GM18951 (cell line): ENCODE measurements around the gene KLHDC1.
"Not testable (repeated sequence)": the region's sequence is repeated elsewhere in the genome, so short reads cannot be mapped to it uniquely, and the experiment has no call there.

Experiments
- POLR2A ChIP-seq: IDR thresholded peaks from 4 replicates; pipeline ENCODE4 v1.6.1; 2011; ENCODE audit warnings: mild to moderate bottlenecking; ENCODE audit not compliant: insufficient read length, insufficient read depth; ENCODE audit errors: extremely low read depth
- in situ Hi-C: fragments of 300-500 bp; cut with MboI; formaldehyde crosslinking; loops from one replicate; pipeline ENCODE4 v1.12.0; 2022; ENCODE audit warnings: low sequenced_read_pairs, mixed read lengths, inconsistent platforms; ENCODE audit not compliant: unreplicated experiment

The KLHDC1 gene

GRCh38 chr14:49692811-49693734 is at the start of gene KLHDC1:
TSS of gene KLHDC1 (plus strand) at chr14:49693120. CDS start at chr14:49693195, 75 bp downstream.
- TF ChIP-seq POLR2A = peak; percentile 71
- in situ Hi-C loops = no loop called here

- in situ Hi-C loops = no loop called here
- no peak for TF ChIP-seq POLR2A
These were observed 39.4 kb upstream of the KLHDC1 start for GRCh38 chr14:49653508-49653907.

DNA sequence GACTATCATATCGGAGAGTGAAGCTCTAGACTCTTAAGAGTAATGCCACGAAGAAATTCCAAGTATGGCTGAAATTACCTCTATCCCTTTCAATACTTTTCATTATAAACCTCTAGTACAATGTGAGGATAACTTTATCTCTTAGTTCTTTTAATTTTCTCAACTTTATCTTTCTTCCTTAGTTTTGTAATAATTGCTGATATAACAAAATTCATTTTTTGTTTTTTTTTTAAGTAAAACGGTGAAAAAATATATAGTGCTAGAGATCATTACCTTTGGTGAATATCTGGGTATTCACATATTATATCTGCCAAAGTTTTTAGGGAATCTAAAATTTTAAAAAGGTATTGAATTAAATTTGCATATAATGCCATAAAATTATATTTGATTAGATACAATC is 38.4 kb upstream of the KLHDC1 start:
- in situ Hi-C loops = no loop called here
- TF ChIP-seq POLR2A = no peak

DNA sequence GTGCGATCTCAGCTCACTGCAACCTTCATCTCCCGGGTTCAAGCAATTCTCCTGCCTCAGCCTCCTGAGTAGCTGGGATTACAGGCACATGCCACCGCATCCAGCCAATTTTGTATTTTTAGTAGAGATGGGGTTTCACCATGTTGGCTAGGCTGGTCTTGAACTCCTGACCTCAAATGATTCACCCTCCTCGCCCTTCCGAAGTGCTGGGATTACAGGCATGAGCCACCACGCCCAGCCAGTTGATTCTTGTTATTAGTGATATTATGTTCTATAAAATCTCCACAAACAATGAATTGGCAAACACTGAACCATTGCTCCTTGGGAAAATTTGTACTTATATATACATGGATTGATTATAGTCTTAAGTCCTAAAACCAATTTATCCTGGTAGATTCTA is 35.4 kb upstream of the KLHDC1 start:
- in situ Hi-C loops = not testable (repeated sequence)

DNA sequence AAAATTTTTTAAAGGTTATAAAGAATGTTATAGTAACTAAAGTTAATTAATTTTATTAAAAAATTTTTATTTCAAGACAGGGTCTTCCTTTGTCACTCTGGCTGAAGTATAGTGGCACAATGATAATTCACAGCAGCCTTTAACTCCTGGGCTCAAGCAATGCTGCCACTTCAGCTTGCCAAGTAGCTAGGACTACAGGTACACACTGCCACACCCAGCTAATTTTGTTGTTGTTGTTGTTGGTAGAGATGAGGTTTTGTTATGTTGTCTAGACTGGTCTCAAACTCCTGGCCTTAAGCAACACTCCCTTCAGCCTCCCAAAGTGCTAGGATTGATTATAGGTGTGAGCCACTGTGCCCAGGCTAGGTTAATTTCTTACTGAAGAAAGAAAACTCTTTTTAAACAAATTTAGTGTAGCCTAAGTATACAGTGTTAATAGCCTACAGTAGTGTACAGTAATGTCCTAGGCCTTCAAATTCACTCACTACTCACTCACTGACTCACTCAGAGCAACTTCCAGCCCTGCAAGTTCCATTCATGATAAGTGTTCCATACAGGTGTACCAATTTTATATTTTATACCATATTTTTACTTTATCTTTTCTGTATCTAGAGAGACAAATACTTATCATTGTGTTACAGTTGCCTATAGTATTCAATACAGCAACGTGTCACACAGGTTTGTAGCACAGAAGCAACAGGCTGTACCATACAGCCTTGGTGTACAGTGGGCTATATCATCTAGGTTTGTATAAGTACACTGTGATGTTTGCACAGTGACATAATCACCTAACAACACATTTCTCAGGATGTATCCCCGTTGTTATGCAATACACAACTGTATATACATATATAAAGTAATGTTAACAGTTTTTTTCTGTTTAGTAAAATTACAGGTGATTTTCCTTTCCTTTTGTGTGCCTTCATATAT is 33.1 kb upstream of the KLHDC1 start:
- in situ Hi-C loops = no loop called here
- no peak for TF ChIP-seq POLR2A

GRCh38 chr14:49670475-49670874 is 22.4 kb upstream of the KLHDC1 start:
- TF ChIP-seq POLR2A = no peak

GRCh38 chr14:49673586-49673985 is 19.3 kb upstream of the KLHDC1 start:
- in situ Hi-C loops = no loop called here
- no peak for TF ChIP-seq POLR2A

More at GRCh38 chr14:49670475-49670874, 22.4 kb upstream of the KLHDC1 start:
- in situ Hi-C loops = no loop called here

GRCh38 chr14:49677643-49678042 is 15.3 kb upstream of the KLHDC1 start:
- in situ Hi-C loops = no loop called here
- no peak for TF ChIP-seq POLR2A

DNA sequence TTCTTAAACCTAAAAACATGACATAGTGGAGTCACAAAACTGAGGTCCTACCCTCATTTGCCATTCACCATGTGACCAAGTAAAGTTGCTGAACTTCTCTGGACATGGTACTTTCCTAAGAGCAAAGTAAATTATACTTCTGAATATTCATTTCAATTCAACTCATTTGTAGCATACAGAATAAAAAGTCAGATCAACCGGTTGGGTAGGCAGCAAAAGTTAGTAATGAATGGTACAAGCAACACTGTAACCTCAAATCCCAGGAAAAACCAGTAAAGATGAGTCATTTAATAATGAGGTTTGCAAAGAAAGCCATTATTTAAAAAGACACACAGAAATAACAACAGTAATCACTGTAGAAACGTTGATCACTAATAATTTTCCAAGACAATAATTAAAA is 13.6 kb upstream of the KLHDC1 start:
- no peak for TF ChIP-seq POLR2A
- in situ Hi-C loops = no loop called here

DNA sequence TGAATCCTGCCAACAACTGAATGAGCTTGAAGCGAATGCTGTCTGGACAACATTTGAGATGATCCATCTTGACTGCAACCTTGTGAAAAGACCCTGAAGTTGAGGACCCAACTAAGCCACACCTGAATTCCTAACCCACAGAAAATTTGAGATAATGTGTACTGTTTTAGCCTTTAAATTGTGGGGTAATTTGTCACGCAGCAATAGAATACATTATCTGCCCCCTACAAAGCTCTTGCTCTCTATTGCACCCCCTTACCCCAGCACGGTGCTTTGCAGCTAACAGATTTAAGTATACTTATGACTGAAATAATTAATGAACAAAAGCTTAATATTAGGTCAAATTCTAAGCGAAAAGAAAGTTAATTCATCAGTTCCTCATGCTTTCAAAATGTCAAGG is 6.5 kb upstream of the KLHDC1 start:
- in situ Hi-C loops = no loop called here
- TF ChIP-seq POLR2A = no peak

DNA sequence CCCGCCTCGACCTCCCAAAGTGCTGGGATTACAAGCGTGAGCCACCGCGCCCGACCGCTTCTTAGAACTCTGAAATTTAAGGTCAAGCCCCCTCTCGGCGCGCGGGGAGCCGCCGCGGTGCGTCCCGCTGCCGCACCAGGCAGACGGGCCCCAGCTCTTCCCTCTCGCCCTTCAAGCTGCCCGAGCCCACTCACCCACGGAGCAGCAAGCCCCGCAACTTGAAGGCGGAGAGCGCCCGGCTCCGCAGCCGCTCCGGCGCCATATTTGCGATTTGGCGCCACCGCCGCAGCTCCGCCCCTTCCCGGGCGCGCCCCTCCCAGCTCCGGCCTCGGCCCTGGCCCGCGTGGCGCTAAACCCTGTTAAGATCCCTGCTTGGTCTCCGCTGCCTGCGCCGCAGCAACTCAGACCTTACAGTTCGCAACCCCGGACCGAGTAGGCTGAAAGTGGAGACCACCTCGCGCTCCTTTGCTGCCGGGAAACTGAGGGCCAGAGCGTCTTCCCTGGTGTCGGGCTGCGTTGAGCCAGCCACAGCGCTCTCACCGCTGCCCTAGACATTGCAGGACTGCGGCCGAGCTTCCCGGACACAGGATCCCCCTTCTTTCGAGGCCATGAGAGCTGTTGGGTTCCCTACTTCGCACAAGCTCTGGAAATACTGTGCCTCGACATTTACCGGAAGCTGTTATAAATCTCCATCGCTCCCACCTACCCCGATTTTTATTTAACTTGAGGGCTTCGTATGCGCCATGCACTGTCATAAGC is 4.8 kb upstream of the KLHDC1 start, which contains the start of gene POLE2:
Gene POLE2, minus strand, starts transcription at position 273 of the 759 bp plus-strand sequence. Its CDS starts 11 bp downstream, at position 262.
- TF ChIP-seq POLR2A = peak; percentile 92
- in situ Hi-C loops = no loop called here

- no peak for TF ChIP-seq POLR2A
- in situ Hi-C loops = no loop called here
These were observed 4.3 kb upstream of the KLHDC1 start for GRCh38 chr14:49688701-49689030.

- no peak for TF ChIP-seq POLR2A
- in situ Hi-C loops = no loop called here
These were observed 1.9 kb upstream of the KLHDC1 start for GRCh38 chr14:49691031-49691430.
